Measurements from ENCODE around the gene ABCC4.
"Not testable (repeated sequence)": the region's sequence is repeated elsewhere in the genome, so short reads cannot be mapped to it uniquely, and the experiment has no call there.

The ABCC4 gene

GRCh38 chr13:95226932-95227695 is 74.1 kb downstream of the ABCC4 start:
- DNase-seq, result no peak

- no peak for DNase-seq
These were observed 74.8 kb downstream of the ABCC4 start for GRCh38 chr13:95226476-95226875.

GRCh38 chr13:95226050-95226449 is 75.2 kb downstream of the ABCC4 start:
- no peak for DNase-seq

GRCh38 chr13:95224064-95224463 is 77.2 kb downstream of the ABCC4 start:
- DNase-seq, result no peak

- no peak for DNase-seq
These were observed 78.6 kb downstream of the ABCC4 start for GRCh38 chr13:95222733-95223018.

- no peak for DNase-seq
These were observed 79.1 kb downstream of the ABCC4 start for GRCh38 chr13:95221971-95222732.

GRCh38 chr13:95220611-95221010 is 80.6 kb downstream of the ABCC4 start:
- no peak for DNase-seq

- no peak for DNase-seq
These were observed 83.1 kb downstream of the ABCC4 start for GRCh38 chr13:95217920-95218830.

GRCh38 chr13:95216182-95216581 is 85.1 kb downstream of the ABCC4 start:
- DNase-seq, result no peak

- DNase-seq, result no peak
These were observed 88.0 kb downstream of the ABCC4 start for GRCh38 chr13:95212983-95213850.

- DNase-seq, result no peak
These were observed 92.1 kb downstream of the ABCC4 start for GRCh38 chr13:95209109-95209508.

GRCh38 chr13:95207769-95208366 is 93.4 kb downstream of the ABCC4 start:
- no peak for DNase-seq

- DNase-seq, result no peak
These were observed 95.1 kb downstream of the ABCC4 start for GRCh38 chr13:95206116-95206515.

GRCh38 chr13:95204231-95204765 is 97.0 kb downstream of the ABCC4 start:
- no peak for DNase-seq

GRCh38 chr13:95201814-95202651 is 99.2 kb downstream of the ABCC4 start:
- no peak for DNase-seq

- DNase-seq, result not testable (repeated sequence)
These were observed 100.8 kb downstream of the ABCC4 start for GRCh38 chr13:95200386-95200957.

- no peak for DNase-seq
These were observed 101.4 kb downstream of the ABCC4 start for GRCh38 chr13:95199896-95200295.

- DNase-seq, result not testable (repeated sequence)
These were observed 102.6 kb downstream of the ABCC4 start for GRCh38 chr13:95198606-95199005.

- DNase-seq, result no peak
These were observed 103.7 kb downstream of the ABCC4 start for GRCh38 chr13:95197548-95197947.

GRCh38 chr13:95195146-95195545 is 106.1 kb downstream of the ABCC4 start:
- DNase-seq, result no peak

Data from activated CD4-positive, CD25-positive, alpha-beta regulatory T cell (primary cell).